Stimulated activated CD8-positive, alpha-beta memory T cell treated with anti-CD3 and anti-CD28 coated beads, Interleukin-12 subunit alpha, Interleukin-12 subunit beta, amount 100 ng/mL, for 24 hours (primary cell): ENCODE data around the gene TMEFF2.

Source experiments
- DNase-seq: peaks from one replicate; pipeline ENCODE4 v3.0.0-alpha.2; 2020; ENCODE audit errors: extremely low read depth

Gene TMEFF2

GRCh38 chr2:191968120-191968519 lies 226.6 kb downstream of the TMEFF2 start:
- DNase-seq = no peak

- no peak for DNase-seq
These were observed 229.0 kb downstream of the TMEFF2 start for GRCh38 chr2:191965733-191966132.

DNA sequence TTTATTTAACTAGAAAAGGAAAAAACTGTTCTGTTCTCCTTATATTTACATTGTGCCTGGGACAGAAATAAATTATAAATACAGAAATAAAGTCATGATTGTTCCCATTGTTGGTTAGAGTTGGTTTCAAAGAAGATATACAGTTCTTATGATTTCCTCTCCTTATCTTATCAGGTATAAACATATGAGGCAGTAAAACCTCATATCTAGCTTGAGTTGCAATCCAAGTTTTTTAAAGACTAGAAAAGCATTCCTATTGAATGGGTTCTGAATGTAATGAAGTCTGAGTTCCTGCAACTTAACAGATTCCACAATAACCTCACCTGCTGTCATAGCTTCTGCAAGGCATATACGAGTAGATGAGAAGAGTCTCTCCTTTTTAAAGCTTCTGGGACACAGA lies 233.2 kb downstream of the TMEFF2 start:
- no peak for DNase-seq

DNA sequence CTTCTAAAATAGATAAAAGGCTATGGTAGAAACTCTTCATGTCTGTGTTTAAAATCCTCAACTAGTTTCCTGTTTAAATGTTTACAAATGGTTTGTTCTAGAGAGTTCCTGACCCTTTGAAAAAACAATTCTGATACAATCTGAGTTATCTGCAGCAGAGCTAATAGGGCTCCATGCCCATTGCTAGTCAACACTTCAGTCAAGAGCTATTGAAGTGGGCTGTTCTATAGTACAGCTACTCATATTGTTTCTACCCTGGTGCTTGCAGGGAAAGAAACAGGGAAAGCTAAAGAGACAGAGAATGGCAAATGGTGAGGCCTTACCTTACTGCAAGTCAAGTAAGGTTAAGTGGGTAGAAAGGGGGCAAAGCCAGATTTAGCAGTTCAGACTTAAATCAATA lies 235.5 kb downstream of the TMEFF2 start:
- no peak for DNase-seq

DNA sequence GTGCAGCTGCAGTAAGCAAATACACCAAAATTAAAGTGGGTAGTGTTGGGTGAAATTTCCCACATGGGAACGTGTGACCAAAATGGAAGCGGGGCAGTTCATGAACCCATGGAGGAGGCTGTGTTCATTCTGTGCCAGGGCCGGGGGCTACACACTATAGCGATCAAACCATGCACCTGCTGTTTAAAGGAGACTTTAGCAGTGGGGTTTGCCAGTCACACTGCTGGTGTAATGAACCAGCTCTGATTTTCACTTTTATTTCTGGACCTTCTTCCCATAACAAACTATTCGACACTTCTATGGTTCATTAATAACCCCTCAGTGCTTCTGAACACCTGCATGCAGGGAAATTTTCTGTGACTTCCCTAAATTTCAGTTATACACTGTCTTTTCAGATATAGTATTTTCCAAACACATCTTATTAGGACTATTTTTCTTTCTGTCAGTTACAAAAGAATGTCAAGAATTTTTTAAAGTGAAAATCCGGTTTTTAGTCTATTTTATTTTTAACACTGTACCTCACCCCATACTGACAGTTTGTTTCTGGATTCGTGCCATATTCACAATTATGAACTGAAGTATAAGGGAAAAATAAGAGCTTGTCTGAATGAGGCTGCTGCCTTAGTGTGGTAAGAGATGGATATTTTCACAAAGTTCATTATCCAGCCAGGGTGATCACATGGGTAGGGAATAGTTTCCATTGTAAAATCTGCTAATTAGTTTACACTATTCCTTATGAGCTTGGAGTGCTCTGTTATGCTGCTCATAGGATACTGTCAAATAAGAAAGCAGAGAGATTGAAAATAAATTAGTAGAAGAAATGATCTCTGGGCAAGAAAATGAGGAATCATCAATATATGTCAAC lies 236.5 kb downstream of the TMEFF2 start:
- no peak for DNase-seq

DNA sequence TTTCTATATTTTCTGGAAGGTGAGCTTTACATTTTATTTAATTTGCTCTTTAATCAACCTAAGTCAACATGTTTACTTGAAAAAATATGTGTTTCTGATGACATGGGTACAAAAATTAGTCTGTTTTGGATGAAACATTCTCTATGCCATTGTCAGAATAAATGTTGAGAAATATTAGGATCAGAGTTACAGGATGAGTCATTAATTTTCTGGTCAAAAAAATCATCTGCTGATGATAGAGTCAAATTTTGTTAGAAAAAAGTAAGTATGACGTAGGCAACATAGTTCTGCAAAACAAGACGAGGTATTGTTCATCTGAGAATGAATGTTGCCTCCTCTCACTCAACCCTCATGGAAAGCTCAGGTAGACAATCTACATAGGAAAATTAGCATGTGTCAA lies 240.3 kb downstream of the TMEFF2 start:
- DNase-seq = no peak

GRCh38 chr2:191952515-191953270 lies 242.0 kb downstream of the TMEFF2 start:
- DNase-seq = no peak

DNA sequence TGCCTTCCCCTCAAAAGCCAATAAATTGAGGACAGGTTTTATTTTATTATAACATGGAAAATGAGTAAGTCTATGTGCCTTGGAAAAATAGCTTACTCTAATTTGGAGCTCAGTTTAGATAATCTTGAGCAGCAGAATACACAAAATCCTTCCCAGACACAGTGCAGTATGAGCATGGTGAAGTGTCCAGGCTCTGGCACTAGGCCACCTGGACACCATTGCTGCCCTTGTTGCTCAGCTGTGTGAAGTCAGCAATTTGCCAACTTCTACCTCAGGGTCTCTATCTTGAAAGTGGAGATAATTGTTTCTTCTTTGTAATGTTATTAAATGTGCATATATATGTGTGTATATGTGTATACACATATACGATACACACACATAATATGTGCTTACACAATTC lies 242.9 kb downstream of the TMEFF2 start:
- no peak for DNase-seq

DNA sequence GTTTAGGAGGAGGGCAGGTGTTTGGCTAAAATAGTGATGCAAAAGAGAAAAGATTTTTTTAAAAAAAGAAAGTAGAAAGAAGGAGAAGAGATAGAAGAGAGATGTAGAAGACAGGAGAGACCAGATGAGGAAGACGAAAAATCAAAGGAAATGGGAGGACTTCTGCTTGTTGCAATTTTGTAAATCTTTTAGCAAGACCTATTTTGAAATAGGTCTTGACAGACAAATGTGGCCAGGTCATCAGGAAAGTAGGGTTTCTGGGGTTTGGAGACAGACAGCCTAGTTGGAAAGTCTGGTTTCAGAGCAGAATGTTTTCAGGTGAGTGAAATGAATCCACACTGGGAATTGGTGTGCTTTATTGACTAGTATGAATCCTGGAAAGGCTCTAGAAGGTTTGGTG lies 243.4 kb downstream of the TMEFF2 start:
- no peak for DNase-seq

DNA sequence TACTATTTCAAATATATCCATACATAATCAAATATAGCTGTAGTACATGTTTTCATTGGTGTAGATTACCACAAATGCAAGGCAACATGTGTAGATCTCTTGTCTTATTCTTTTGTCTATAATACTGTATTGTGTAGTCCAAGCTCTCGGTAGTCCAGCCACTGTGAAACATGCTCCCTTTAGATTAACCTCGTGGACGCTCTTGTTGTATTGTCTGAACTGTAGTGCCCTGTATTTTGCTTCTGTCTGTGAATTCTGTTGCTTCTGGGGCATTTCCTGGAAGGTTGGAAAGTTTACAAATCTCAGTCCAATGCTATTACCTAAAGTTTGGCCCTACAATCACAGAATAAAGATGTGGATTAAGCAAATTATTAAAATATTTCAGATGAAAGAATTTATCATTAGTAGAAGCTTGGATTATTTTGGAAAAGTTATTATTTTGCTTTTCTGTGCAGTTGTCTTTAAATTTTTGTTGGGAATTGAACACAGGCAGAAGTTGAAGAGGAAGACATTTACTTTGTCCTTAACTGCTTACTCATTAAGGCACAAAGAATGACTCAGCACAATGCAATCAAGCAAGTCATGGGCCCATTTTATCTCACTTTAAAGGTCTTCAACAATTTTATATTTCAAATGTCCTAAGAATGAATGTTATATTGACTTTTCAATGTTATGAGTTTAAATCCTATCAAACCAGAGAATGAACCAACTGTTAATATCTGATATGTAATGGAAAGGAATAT lies 244.4 kb downstream of the TMEFF2 start:
- no peak for DNase-seq

DNA sequence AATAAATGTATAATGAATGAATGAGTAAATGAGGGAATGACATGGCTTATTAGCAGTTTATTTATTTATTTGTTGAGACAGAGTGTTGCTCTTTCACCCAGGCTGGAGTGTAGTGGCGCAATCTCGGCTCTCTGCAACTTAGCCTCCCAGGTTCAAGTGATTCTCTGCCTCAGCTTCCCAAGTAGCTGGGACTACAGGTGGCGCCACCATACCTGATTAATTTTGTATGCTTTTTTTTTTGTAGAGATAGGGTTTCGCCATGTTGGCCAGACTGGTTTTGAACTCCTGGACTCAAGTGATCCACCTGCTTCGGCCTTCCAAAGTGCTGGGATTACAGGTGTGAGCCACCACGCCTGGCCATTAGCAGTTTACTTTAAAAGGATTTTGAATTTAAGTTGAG lies 247.5 kb downstream of the TMEFF2 start:
- no peak for DNase-seq

DNA sequence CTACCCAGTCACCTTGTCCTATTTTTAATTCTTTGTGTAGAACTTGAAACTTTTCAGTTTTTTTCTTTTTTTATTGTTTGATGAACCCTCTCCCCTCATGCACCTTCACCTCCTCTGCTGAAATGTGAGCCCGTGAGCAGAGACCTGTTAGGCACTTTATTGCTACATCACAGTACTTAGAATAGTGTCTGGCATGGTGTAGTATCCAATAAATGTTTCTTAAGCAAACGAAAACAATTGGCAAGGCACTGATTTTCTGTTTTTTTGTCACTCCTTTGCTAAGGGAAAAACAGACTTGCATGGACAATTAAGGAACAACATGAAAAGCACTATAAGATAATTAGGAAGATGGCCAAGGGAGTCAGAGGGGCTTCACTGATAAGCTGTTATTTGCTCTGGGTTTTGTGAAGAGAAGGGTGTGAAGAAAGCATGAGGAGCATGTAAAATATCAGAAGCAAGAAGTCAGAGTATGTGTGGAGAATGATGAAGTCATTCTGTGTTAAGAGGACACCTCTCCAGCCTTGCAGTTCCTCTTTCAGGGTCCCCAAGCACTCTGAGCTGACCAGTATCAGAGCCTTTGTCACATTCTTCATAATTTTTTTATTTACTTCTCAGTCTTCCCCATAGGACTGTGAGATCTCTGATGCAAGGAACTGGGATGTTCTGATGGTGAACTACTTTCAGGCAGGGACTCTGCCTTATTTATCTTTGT lies 248.1 kb downstream of the TMEFF2 start:
- no peak for DNase-seq

DNA sequence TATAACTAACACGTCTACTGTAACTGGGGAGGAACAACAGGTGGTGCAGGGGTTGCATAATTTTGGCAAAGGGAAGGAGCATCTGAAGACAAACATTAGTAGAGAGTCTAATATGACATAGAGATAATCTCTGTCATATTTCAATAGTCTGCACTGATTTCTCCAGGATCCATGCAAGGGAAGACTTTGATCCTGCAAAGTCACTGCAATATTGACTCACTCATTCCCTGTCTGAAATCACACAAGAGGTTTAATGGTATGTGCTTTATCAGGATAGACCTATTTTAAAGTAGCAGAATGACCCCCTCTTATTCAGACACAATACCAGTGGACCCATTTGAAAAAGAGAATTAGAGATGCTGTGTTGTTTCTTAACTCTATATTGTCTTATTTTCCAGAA lies 249.1 kb downstream of the TMEFF2 start:
- DNase-seq = no peak

DNA sequence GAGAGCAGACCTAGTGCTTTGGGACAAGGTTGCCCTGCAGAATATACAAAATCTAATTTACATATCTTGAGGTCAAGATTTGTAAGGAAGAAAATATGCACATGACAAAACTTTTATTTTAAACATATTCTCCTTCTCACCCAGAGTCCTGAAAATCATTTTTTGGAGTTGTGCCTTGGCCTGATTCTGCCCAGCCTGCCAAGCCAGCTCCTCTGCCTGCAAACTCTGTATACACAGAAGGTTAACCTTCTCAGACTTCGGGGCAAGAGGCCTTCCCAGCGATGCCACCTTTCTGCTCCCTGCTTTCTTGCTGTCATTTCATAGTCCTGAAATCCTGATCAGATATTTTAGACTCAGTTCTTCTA lies 252.0 kb downstream of the TMEFF2 start:
- DNase-seq = no peak

DNA sequence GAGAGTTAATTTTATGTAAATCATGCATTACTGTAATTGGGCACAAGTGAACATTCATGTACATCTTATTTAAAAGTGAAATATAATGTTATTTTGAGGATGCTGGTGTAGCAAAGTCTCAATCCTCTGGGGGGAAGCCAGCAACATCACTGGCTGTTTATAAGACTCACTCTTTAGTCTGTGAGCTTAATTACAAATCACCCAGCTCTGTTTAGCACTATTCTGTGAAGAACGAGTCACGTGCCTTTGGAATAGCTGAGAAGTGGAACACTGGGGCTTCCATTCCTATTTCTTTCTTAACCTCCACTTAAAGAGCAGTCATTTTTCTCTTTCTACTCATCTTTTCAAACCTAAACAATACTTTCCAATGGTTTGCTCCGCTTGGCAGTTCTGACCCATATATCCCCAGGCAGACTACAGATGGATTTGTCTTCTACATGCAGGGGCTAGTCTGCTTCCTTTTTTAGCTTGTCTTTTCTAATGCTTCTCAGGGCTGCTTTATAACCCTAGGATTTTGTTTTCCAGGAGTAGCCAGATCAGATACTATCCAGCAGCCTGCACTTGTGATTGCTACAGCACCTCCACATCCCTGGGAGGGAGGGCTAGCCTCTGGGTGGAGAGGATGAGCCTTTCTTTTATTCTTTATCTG lies 252.5 kb downstream of the TMEFF2 start:
- DNase-seq = no peak

DNA sequence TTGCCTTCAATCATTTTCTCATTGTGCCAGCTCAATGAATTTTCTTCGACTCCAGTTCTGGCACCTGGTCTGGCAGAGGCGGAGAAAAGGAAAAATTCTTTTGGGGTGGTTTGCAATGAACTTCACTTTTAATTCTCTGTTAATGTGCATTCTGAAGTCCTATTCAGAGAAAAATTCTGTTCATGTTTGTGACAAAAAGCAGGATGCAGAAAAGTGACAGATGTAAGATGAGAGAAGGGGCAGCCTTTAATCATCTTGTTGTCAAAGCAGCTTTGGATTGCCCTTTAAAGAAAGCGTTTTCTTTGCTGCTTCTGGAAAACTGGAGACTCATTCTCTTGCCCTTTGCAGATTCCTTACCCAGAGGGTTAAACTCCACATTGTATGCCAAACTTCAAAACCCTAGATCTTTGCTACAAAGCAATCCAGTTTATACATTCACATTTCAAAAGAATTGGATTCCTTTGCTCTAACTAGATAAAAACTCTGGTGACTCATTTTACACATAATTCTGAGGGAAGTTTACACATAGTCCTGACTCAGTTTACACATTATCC lies 253.3 kb downstream of the TMEFF2 start:
- DNase-seq = no peak

- DNase-seq = no peak
These were observed 256.0 kb downstream of the TMEFF2 start for GRCh38 chr2:191938779-191939178.

DNA sequence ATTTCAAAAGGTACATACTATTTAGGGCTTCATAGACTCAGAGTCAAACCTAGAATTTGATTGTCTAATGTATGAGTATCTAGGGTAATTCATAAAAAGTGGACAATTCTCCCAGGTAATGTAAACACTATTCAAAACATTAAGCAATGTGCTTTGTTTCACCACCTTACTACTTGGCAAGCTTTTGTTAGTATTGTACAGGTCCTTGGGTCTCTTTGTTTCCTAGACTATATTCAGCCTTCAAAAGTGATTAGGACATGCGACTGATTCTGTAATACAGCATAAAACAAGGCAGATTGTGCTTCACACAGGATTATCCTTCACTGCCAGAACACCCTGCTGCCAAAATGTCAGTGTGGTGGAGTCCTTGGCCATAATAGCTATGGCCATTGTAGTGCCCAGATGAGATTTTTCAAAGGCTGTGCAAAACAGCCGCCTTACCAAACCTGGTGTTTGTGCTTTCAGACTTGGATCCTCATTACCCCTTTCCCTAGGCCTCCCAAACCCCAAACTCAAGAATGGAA lies 257.8 kb downstream of the TMEFF2 start:
- DNase-seq = no peak

DNA sequence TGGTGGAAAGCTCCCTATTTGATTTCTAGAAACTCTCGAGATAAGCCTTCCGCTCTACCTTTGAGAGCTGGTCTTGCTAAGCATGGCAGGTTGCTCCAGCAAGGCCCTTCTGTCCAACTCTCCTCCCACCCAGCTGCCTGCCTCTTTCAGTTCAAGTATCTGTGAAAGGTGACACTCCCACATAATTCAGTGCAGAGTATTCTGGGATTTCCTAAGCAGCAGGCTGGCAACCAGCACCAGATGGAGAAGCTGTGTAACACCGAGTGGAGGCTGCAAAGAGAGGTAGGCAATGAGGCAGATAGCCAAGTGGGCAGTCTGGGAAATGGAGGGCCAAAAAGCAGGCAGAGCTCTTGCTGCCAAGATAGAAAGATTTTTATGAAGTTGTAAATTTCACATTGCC lies 259.5 kb downstream of the TMEFF2 start:
- DNase-seq = no peak

DNA sequence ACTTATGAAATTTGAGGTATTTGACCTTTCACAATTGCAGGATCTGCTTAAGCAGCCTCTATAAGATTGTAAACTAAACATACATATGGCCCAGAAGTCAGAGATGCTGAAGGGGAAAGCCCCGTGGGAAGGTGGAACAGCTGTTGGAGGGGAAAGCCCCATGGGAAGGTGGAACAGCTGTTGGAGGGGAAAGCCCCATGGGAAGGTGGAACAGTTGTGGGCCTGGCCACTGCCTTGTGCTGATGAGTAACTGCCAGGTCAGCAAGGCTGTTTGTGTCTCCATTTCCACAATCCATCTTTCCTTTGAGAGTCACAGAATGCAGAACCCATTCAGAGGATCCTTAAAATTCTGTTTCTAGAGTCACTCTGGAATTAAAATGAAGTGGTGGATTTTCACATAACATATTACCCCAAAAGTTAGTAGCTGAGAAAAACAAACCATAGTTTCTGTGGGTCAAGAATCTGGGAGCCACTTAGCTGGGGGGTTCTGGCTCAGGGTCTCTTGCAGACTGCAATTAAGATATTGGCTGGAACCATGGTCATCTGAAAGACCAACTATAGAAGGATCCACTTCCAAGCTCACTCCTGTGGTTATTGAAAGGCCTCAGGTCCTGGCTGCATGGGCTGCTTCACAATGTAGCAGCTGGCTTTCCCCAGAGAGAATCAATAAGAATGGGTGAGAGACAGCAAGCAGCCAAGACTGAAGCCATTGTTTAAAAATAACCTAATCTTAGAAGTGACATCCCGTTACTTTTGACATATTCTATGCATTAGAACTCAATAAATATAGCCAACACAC lies 261.2 kb downstream of the TMEFF2 start:
- no peak for DNase-seq
